ENCODE results near the gene P2RY8.
"Not testable (repeated sequence)": the region's sequence is repeated elsewhere in the genome, so short reads cannot be mapped to it uniquely, and the experiment has no call there.

P2RY8 gene, protein sequence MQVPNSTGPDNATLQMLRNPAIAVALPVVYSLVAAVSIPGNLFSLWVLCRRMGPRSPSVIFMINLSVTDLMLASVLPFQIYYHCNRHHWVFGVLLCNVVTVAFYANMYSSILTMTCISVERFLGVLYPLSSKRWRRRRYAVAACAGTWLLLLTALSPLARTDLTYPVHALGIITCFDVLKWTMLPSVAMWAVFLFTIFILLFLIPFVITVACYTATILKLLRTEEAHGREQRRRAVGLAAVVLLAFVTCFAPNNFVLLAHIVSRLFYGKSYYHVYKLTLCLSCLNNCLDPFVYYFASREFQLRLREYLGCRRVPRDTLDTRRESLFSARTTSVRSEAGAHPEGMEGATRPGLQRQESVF

DNA sequence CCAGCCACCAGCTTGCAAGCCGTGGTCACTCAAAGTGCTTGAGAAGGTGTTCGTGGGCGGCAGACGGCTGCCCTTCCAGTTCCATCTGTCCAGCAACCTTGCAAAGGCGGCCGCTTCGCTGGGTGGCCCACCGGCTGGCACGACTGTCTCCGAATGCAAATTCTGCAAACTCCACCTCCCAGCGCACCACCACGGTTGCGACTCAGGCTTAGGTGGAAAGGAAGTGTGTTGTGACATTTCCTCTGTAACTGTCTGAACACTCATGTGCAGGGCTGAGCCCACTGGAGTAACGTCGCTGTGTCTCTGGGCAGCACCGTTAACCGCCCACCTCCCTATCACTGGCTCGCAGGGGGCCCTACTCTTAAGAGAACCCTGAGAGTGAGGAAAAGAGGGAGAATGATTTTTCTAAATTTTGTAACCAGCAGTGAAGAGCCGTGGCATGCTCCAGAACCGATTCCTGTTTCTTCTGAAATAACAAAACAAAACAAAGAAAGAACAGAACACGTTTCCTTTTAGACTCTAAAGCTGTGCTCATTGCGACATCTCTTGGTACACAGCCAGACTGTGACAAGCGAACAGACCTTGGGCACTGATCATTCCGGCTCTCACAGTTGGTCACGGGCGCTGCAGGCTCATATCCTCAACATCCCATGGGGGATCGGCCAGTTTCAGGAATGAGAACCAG is at the start of gene P2RY8:
TSS of gene P2RY8 (minus strand) at position 155 of the 685 bp plus-strand sequence. CDS start 70,627 bp downstream, outside the sequence.
- DNase-seq, result no peak

DNA sequence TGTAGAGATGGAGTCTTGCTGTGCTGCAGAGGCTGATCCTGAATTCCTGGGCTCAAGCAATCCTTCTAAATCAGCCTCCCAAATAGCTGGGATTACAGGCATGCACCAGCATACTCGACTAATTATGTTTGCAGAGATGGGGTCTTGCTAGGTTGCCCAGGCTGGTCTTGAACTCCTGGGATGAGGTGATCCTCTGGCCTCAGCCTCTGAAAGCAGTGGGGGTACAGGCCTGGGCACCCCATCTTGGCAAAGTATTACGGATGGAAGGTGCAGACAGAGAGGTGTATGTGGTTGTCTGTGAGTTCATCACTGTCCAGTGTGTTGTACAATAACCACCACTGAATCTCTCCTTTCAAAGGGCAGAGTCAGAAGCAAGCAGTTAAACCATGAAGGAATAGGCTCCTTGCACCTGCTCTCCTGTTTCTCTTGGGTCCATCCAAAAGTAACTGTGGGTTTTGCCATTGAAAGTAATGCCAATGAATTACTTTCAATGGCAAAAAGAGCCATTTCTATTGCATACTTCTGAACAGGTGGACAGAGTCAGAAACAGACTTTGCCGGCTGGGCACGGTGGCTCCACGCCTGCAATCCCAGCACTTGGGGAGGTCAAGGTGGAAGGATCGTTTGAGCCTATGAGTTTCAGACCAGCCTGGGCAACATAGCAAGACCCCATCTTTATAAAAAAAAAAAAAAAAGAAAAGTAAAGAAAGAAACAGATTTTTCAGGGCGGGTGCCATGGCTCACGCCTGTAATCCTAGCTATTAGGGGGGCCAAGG is 47.4 kb upstream of the P2RY8 start:
- no peak for DNase-seq

- no peak for DNase-seq
Measured at GRCh38 chrX:1582686-1583437, 45.9 kb upstream of the P2RY8 start.

- peak; percentile 44 for DNase-seq
Measured at GRCh38 chrX:1581132-1581531, 44.1 kb upstream of the P2RY8 start.

DNA sequence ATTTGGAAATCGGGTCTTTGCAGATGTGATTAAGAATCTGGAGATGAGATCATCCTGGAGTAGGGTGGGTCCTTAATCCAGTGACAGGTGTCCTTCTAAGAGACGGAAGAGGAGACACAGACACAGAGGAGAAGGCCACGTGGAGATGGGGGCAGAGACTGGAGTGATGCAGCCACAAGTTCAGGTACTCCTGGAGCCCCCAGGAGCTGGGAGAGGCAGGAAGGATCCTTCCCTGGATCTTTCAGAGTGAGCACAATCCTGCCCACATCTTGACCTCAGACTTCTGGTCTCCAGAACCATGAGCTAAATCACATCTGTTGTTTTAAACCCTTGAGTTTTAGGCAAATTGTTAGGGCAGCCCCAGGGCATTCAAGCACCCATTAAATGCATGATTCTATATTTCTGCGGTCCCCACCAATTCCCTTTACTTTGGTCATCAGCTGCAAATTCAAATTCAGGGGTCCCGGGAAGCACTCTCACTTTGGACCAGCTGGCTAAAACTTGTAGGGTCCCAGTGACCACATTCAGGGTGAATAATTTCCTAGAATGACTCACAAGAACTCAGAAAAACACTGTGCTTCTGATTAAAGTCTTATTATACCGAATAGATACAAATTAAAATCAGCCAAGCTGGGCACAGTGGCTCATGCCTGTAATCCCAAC is 41.7 kb upstream of the P2RY8 start:
- no peak for DNase-seq

DNA sequence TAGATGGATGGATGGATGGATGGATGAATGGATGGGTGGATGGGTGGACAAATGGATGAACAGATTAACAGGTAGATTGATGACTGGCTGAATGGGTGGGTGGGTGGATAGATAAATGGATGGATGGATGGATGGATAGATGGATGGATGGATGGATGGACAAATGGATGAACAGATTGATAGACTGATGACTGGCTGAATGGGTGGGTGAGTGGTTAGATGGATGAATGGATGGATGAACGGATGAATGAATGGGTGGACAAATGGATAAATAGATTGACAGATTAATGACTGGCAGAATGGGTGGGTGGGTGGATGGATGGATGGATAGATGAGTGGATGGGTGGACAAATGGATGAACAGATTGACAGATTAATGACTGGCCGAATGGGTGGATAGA is 40.9 kb upstream of the P2RY8 start:
- no peak for DNase-seq

DNA sequence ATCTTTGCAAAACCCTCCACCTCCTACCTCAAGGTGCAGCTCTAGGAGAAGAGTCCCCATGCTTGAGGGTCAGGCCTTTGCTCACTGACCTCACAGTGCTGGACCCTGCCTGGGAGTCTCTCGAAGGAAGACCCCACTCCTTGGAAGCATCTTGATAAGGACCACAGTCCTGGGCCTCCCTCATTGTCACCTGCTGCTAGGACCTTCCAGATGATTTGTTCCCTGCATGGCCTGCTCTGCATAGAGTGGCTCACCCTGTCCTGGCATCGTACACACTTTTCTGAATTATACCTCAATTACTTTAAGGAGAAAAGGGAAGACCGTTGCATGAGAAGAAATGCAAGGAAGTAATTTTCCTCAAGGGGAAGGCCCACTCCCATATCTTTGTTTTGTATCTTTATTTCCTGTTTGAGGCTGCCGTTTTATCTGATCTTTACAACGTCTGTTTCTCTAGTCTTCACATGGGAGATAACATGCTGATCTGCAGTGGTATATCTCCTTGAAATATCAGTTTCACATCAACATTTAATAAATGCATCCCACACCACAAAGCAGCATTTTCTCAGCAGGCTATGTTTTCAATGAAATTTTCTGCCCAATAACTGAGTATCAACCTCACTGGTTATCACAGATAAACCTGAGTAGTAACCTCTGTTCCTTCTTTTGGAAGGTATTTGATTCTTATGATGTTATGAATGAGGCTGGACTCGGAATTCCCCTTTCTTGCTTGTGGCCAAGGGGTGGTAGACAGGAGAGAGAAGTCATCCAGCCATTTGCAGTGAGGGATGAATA is 39.4 kb upstream of the P2RY8 start:
- DNase-seq, result no peak

DNA sequence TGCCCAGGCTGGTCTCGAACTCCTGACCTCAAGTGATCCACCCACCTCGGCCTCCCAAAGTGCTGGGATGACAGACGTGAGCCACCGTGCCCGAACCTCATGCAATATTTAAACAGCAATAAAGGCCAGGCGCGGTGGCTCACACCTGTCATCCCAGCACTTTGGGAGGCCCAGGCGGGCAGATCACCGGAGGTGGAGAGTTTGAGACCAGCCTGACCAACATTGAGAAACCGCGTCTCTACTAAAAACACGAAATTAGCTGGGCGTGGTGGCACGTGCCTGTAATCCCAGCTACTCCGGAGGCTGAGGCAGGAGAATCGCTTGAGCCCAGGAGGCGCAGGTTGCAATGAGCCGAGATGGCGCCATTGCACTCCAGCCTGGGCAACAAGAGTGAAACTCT is 37.2 kb upstream of the P2RY8 start:
- not testable (repeated sequence) for DNase-seq

- DNase-seq, result no peak
Measured at GRCh38 chrX:1564750-1565683, 28.0 kb upstream of the P2RY8 start.

- not testable (repeated sequence) for DNase-seq
Measured at GRCh38 chrX:1564077-1564476, 27.1 kb upstream of the P2RY8 start.

DNA sequence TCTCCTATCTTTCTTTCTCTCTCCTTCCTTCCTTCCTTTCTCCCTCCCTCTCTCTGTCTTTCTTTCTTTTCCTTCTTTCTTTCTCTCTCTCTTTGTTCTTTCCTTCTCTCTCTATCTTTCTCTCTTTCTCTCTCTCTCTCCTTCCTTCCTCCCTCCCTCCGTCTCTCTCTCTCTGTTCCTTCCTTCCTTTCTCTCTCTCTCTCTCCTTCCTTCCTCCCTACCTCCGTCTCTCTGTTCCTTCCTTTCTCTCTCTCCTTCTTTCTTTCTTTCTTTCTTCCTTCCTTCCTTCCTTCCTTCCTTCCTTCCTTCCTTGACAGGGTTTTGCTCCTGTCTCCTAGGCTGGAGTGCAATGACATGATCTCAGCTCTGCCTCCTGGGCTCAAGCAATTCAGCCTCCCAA is 24.2 kb upstream of the P2RY8 start:
- no peak for DNase-seq

GRCh38 chrX:1558761-1559468 is 21.9 kb upstream of the P2RY8 start:
- DNase-seq, result no peak

GRCh38 chrX:1557442-1557841 is 20.5 kb upstream of the P2RY8 start:
- not testable (repeated sequence) for DNase-seq

GRCh38 chrX:1555370-1555769 is 18.4 kb upstream of the P2RY8 start:
- no peak for DNase-seq

- DNase-seq, result no peak
Measured at GRCh38 chrX:1554469-1555210, 17.7 kb upstream of the P2RY8 start.

DNA sequence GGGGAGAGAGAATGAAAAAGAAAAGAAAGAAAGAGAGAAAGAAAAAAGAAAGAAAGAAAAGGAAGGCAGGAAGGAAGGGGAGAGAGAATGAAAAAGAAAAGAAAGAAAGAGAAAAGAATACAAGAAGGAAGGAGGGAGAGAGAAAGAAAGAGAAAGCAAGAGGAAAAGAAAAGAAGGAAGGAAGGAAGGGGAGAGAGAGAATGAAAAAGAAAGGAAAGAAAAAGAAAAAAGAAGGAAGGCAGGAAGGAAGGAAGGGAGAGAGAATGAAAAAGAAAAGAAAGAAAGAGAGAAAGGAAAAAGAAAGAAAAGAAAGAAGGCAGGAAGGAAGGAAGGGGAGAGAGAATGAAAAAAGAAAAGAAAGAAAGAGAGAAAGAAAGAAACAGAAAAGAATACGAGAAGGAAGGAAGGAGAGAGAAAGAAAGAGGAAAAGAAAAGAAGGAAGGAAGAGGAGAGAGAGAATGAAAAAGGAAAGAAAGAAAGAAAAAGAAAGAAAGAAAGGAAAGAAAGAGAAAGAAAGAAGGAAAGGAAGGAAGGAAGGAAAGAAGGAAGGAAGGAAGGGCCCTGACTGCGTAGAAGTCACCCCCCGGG is 15.1 kb upstream of the P2RY8 start:
- no peak for DNase-seq

GRCh38 chrX:1546691-1547251 is 9.8 kb upstream of the P2RY8 start:
- no peak for DNase-seq

DNA sequence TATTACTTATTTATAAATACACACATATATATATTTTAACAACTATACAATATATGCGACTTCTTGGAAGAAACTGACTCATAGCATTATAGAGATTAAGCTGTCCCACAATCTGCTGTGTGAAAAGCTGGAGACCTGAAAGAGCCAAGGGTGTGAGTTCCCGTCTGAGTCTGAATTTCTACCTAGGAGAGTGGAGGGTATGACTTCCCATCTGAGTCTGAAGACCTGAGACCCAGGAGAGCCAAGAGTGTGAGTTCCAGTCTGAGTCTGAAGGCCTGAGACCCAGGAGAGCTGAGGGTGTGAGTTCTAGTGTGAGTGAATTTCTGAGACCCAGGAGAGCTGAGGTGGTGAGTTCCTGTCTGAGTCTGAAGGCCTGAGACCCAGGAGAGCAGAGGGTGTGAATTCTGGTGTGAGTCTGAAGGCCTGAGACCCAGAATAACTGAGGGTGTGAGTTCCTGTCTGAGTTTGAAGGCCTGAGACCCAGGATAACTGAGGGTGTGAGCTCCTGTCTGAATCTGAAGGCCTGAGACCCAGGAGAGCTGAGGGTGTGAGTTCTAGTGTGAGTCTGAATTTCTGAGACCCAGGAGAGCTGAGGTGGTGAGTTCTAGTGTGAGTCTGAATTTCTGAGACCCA is 8.9 kb upstream of the P2RY8 start:
- DNase-seq, result no peak

Data from NCI-H1092 treated with DMSO at 0.1 percent for 48 hours (cell line).